GM03348 (cell line): ENCODE data around the gene AIP.

Source experiments
- DNase-seq: peaks from one replicate; pipeline ENCODE4 v3.0.0; 2012; ENCODE audit warnings: low spot score

AIP gene

GRCh38 chr11:67482827-67483798 lies at the start of gene AIP:
TSS of gene AIP (plus strand) at chr11:67483026. CDS start at chr11:67483159, 133 bp downstream.
- peak; percentile 98 for DNase-seq

GRCh38 chr11:67433536-67434394 lies 49.1 kb upstream of the AIP start:
- no peak for DNase-seq

DNA sequence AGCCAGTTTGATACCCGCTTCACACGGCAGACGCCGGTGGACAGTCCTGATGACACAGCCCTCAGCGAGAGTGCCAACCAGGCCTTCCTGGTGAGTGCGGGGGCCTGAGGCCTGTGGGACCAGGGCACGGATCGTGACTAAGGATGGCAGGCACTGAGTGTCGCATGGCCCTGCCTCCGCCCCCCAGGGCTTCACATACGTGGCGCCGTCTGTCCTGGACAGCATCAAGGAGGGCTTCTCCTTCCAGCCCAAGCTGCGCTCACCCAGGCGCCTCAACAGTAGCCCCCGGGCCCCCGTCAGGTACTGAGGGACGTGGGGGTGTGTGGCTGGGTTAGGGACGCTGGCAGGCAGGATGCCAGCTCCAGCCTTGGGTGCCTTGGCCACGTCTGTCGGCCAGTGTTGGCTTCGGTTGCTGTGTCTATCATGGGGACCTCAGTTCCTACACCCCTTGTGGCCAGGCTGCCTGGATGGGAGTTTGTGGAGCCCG lies 48.4 kb upstream of the AIP start:
- no peak for DNase-seq

DNA sequence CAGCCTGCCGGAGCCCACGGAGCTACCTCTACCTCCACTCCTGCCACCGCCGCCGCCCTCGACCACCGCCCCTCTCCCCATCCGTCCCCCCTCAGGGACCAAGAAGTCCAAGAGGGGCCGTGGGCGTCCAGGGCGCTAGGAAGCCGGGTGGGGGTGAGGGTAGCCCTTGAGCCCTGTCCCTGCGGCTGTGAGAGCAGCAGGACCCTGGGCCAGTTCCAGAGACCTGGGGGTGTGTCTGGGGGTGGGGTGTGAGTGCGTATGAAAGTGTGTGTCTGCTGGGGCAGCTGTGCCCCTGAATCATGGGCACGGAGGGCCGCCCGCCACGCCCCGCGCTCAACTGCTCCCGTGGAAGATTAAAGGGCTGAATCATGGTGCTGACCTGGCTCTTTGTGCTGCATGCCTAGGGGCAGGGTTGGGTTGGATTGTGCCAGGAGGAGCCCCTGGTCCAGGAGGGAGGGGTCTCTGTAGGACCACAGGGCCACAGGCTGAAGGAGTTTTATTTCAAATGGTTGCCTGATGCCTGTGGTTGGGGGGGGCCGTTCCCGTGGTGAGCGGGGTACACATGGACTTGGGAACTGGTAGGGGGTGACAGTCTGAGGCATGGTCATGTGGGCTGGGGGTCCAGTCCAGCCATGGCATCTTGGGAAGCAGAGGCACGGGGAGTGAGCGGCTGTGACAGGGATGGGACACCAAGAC lies 47.6 kb upstream of the AIP start:
- DNase-seq: no peak

GRCh38 chr11:67435727-67436458 lies 46.9 kb upstream of the AIP start:
- no peak for DNase-seq

DNA sequence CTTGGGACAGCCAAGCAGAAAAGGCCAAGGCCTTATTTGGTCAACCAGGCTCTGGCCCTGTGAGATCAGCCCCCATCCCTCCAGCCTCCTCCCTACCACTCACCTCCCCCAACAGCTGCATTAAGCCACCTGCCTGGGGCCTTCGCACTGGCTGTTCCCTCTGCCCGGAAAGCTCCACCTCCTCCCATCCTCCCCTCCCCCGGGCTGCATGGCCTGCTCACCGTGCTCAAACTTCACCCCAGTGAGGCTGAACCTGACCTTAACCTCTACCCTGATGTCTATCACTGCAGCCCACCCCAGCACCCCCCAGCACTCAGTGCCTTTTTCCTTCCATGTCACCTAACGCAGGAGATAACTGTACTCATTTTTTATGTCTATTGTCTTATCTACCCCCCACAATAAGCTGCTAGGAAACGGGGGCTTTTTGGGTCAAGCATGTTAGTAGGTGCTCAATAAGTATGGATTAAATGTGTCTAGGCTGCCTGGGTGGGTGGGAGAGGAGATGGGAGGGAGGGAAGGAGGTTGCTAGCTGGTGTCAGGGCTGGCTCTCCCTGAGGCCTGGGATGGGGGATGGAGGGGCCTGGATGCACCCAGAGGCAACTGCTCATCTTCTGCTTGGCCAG lies 46.3 kb upstream of the AIP start:
- DNase-seq: no peak

DNA sequence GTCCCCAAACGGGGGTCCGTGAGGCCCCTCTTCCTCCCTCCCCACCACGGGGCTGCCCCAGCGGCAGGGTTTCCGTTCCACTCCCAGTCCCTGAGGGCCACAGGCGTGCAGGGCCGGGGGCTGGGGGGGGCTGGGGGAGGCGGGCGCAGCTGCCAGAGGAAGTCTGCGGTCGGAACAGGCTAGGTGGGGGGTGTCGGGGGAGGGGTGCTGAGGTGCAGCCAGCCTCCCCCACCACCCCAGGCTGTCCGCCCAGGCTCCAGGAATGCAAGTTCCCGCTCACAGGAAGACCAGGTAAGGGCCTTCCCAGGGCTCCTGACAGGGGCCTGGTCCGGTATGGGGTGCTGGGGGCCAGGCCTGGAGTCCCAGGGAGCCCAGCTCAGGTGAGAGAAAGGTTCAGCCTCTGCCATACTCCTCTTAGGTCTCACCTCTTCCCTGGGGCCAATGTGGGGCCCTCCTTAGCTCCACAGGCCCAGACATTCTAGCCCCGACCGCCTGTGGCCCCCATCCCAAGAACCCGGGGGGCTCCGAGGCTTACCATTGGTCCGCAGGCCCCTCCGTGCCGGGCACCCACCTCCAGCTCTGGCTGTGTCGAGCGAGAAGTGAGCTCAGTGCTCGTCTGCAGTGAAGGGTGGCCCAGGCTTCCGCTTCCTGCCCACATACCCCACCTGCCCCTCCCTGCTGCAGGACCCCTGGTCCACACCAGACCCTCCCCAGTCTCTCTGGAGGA lies 45.6 kb upstream of the AIP start, which contains the start of gene PTPRCAP:
TSS of gene PTPRCAP (minus strand) at position 601 of the 727 bp plus-strand sequence. CDS start at position 538, 63 bp downstream.
- no peak for DNase-seq

- no peak for DNase-seq
These were observed 45.0 kb upstream of the AIP start for GRCh38 chr11:67437809-67438157.

- DNase-seq: no peak
These were observed 44.5 kb upstream of the AIP start for GRCh38 chr11:67438158-67438902.

DNA sequence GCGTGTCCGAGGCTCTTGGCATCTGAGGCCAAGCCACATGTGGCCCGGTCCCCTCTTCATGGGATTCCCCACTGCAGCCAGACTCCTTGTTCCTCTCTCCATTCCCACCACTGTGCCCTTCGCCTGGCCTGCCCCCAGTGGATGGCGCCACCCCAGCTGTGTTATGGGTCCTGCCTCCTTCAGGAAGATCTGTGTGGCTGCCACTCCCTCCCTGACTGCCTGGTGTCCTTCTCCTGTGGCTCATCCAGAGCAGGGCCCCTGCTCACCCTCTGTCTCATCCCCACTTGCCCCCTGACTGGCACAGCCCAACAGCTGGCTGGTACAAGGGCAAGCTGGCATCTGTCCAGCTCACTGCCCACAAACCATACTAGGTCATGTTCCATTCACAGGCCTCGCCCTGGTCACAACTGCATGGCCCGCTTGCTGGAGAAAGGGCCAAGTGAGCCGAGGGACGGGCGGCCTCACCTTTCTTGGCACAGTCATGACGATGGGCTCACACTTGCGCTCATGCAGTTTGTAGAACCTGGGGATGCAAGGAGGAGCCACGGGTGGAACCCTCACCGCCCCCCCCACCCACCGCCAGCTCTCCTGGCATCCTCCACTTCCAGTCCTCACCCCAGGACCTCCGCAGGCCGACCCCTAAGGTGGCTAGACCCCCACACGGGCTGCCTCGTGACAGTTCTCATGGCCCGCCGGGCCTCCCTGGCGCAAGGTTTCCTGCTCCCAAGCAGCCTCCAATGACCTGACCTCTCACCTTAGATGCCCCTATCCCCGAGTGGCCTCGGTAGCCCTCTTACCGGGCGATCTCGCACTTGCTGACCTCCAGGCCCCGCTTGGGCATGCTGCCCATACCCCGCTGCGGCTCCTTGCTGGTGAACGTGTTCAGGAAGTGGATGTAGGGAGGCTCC lies 43.3 kb upstream of the AIP start:
- peak; percentile 48 for DNase-seq

DNA sequence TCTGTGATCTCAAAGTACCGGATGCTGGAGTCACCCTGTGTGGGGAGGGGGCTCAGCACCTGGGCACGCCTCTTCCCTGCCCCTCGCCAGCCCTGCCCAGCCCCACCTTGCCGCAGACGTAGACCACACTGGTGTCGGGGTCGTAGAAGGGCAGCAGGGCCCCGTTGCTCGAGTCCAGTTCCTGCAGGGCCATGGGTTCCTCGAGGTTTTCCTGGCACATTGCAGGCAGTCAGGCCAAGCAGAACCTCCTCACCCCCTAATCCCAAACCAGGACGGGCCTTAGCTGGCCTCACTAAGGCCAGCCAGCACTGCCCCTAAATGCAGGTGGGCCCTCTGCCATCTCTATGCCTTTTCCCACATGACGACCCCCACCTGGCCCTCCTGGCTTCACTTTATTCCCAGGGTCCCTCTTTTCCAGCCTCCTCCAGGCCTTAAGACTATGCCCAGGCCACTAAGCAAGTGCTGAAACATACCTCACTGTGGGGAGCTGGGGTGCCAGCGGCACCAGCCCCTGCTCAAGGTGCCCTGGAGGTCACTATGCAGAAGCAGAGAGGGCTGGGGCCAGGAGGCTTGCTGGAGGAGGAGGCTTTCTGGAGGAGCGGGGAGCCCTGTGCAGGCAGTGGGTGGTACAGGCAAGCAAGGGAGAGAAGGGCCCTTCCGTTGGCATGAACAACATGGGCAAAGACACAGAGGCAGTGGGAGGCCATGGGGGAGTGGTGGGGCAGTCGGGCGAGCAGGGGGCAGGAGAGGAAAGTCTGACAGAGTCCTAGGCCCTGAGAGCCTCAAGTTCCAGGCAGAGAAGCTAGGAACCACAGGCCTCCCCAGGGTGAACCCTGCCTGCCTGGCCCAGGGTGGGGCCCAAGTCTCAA lies 42.4 kb upstream of the AIP start:
- no peak for DNase-seq

DNA sequence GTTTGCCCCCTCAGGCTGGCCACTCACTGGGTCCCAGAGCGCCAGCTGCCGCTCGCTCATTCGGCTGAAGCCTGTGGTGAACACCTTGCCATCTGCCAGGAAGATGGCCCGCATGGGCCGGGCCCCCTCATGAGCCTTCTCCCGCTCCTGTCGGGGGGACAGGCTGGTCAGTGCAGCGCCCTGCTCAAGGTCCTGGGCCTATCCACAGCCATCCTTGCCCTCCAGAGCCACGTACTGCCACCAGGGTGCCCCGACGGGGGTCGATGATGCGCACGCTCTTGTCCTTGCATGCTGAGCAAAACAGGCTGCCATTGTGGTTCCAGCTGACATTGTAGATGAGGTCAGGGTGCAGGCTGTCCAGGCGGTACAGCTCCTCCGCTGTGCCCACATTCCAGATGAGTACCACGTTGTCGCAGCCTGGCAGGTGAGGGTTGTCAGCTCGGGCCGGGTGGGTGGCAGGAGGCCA lies 41.7 kb upstream of the AIP start:
- DNase-seq: no peak

- no peak for DNase-seq
These were observed 41.0 kb upstream of the AIP start for GRCh38 chr11:67441731-67442351.

GRCh38 chr11:67442504-67443404 lies 40.1 kb upstream of the AIP start:
- DNase-seq: peak; percentile 52

DNA sequence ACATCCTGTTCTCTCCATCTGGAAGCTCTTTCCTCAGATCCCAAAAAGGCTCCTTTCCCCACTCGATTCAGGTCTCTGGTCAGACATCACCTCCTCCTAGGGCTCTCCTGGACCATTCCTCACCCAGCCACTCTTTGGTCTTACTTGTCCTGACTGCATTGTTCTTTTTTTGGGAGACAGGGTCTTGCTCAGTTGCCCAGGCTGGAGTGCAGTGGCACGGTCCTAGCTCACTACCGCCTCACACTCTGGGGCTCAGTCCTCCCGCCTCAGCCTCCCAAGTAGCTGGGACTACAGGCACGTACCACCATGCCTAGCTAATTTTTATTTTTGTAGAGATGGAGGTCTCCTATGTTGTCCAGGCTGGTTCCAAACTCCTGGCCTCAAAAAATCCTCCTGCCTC lies 37.3 kb upstream of the AIP start:
- DNase-seq: no peak

DNA sequence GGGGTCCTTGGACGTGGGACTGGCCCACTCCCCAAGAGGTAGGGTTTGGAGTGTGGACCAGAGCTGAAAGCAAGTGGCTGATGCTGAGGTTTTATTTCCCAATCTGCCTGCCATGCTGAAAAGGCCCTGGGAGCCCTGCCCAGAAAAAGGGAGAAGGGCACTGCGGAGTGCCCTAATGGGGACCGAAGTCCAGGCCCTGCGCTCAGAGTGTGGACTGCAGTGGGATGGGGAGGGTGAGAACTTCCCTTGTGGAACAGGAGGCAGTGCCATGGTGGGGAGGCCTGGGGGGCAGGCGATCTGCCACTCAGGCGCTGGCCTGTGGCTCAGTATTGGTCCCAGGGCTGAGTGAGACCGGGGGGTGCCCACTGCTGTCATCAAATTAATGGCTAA lies 34.6 kb upstream of the AIP start:
- DNase-seq: no peak
